ENCODE measurements around the gene SNRK. TPM values are rescaled to one million over a fixed set of nuclear protein-coding genes. Genes with fewer than 3 reads are reported as not detected.

The SNRK gene
- total RNA-seq, 1 donor from 2014 or later: 50.6 TPM

DNA sequence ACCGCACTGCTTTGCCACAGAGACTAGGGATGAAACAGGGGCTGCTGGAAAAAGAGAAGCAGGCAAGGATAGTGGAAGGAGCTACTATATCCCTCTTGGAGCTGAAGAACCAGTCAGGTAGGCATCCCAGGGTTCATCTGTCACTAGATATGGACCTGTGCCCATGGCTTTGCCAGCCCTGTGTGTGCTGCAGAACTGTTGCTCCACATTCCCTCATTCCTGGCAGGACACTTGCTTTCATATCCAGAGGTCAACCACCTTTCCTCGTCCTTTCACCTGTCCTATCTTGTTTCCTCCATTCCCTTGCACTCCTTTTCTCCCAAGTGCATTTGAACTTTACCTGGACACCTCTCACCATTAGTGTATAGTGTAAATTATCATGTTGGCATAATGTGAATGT lies 12.0 kb downstream of the SNRK start:
- H3K36me3 ChIP-seq (ENCODE audit: control insufficient read depth in 3 of 3, insufficient read depth in 3 of 3, low read length in 3 of 3): peaks cover 0 to 3% (median 0%) of the 10 kb centered on the region in 3 donors
- peak overlapping the region in 1 of 3 donors; percentile 26 for H3K4me3 ChIP-seq (ENCODE audit: low read length in 3 of 3)
- H3K9me3 ChIP-seq (ENCODE audit: control insufficient read depth in 3 of 3, low read length in 3 of 3): no peaks in the 10 kb centered on the region
- peaks cover 13 to 24% (median 24%) of the 10 kb centered on the region in 3 donors for H3K4me1 ChIP-seq (ENCODE audit: control insufficient read depth in 3 of 3, insufficient read depth in 3 of 3, low read length in 3 of 3)
- H3K27me3 ChIP-seq (ENCODE audit: control insufficient read depth in 3 of 3, insufficient read depth in 3 of 3, low read length in 3 of 3): no peaks in the 10 kb centered on the region
- no peak overlapping the region for H3K9ac ChIP-seq (ENCODE audit: low read depth in 1 of 3, low read length in 3 of 3)
- peak overlapping the region; percentile 4 for H3K27ac ChIP-seq (ENCODE audit: low read depth, low read length)

DNA sequence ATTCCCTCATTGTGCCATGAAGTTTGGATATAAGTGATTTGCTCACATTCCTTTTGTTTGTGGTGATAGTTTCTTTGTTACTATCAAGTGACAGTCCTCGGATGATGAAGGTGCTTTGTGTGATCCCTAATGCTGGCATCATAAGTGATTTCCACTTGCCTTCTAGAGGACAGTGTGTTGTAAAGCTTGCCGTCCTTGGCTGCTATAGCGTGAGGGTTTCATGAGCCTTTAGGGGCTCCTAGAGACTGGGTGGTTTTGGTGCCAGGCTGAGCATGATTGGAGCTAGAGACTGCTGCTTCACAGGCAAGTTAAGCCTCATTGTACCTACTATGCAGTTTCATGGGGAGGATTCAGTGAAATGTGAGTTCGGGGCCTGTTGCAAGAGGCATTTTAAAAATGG lies 12.4 kb downstream of the SNRK start:
- Histone ChIP-seq H3K9ac (ENCODE audit: low read depth in 1 of 3, low read length in 3 of 3) (no peak overlapping the region), H3K4me1 (ENCODE audit: control insufficient read depth in 3 of 3, insufficient read depth in 3 of 3, low read length in 3 of 3) (peaks cover 13 to 24% (median 24%) of the 10 kb centered on the region in 3 donors), H3K27me3 (ENCODE audit: control insufficient read depth in 3 of 3, insufficient read depth in 3 of 3, low read length in 3 of 3) (no peaks in the 10 kb centered on the region), H3K4me3 (ENCODE audit: low read length in 3 of 3) (no peak overlapping the region), H3K9me3 (ENCODE audit: control insufficient read depth in 3 of 3, low read length in 3 of 3) (no peaks in the 10 kb centered on the region), H3K36me3 (ENCODE audit: control insufficient read depth in 3 of 3, insufficient read depth in 3 of 3, low read length in 3 of 3) (peaks cover 0 to 7% (median 0%) of the 10 kb centered on the region in 3 donors), H3K27ac (ENCODE audit: low read depth, low read length) (peak overlapping the region; percentile 4)

DNA sequence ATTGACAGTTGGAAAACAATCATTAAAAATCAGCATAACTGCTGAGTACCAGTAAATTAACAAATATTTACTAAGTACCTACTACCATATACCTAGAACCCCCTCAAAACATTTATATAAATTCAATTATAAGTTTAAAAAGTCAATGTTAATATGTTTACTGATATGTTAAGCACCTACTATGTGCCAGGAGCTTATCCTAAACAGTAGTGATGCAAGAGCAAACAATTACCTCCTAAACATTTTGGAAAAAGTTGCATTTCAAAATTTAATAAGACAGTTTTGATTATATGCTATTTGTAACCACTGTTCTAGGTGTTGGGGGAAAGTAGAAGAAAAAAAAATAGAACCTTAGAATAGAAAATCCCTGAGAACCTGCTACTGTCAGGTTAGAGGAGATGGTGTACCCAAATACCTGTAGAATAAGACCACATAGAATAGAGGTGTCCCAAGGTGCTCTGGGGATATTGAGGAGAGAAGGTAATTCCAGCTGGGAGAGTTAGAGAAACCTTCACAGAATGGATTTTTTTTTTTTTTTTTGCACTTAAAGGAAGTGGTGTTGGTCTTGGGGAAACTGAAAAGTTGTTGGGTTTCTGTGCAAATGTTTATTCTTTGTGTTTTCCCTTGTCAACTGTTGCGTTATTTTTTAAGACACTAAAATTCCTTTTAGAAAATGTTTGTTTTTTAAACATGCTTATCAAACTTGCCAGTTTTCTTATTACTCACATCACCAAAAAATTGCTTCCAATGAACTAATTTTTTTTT lies 16.0 kb downstream of the SNRK start:
- Histone ChIP-seq H3K4me3 (ENCODE audit: low read length in 3 of 3) (no peak overlapping the region), H3K9me3 (ENCODE audit: control insufficient read depth in 3 of 3, low read length in 3 of 3) (no peaks in the 10 kb centered on the region), H3K27me3 (ENCODE audit: control insufficient read depth in 3 of 3, insufficient read depth in 3 of 3, low read length in 3 of 3) (no peaks in the 10 kb centered on the region), H3K9ac (ENCODE audit: low read depth in 1 of 3, low read length in 3 of 3) (no peak overlapping the region), H3K27ac (ENCODE audit: low read depth, low read length) (no peak overlapping the region), H3K4me1 (ENCODE audit: control insufficient read depth in 3 of 3, insufficient read depth in 3 of 3, low read length in 3 of 3) (peaks cover 13 to 20% (median 13%) of the 10 kb centered on the region in 3 donors), H3K36me3 (ENCODE audit: control insufficient read depth in 3 of 3, insufficient read depth in 3 of 3, low read length in 3 of 3) (peaks cover 0 to 18% (median 3%) of the 10 kb centered on the region in 3 donors)

DNA sequence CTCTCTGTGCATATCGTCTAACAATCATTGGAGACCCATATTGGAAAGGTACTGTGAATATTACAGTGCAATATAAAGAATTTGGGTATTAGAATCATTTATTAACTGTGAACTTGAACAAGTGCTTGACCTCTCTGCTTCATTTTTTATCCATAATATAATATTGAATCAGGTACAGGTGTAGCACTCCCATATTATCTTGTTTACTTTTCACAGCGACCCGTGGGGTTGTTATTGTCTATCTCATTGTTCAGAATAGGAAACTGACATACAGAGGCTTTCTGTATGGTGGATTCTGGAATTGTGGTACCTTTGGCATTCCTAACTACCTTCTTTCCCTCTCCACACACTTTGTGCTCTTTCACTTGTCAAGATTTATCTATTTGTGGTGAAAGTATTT lies 17.8 kb downstream of the SNRK start:
- Histone ChIP-seq H3K36me3 (ENCODE audit: control insufficient read depth in 3 of 3, insufficient read depth in 3 of 3, low read length in 3 of 3) (peaks cover 0 to 21% (median 3%) of the 10 kb centered on the region in 3 donors), H3K4me1 (ENCODE audit: control insufficient read depth in 3 of 3, insufficient read depth in 3 of 3, low read length in 3 of 3) (peaks cover 0 to 6% (median 0%) of the 10 kb centered on the region in 3 donors), H3K4me3 (ENCODE audit: low read length in 3 of 3) (no peak overlapping the region), H3K27me3 (ENCODE audit: control insufficient read depth in 3 of 3, insufficient read depth in 3 of 3, low read length in 3 of 3) (no peaks in the 10 kb centered on the region), H3K27ac (ENCODE audit: low read depth, low read length) (no peak overlapping the region), H3K9ac (ENCODE audit: low read depth in 1 of 3, low read length in 3 of 3) (no peak overlapping the region), H3K9me3 (ENCODE audit: control insufficient read depth in 3 of 3, low read length in 3 of 3) (peaks cover 0 to 3% (median 0%) of the 10 kb centered on the region in 3 donors)

DNA sequence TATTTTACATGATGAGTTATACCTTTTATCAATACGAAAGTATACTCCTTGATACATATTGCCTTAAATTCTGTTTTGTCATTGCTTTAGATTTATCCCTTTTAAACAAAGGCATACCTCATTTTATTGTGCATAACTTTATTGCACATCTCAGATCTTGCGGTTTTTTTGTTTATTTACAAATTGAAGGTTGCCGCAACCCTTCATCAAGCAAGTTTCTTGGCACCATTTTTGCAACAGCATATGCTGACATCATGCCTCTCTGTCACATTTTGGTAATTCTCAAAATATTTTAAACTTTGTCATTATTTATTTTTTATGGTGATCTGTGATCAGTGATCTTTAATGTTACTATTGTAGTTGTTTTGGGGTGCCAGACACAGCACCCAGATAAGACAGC lies 20.9 kb downstream of the SNRK start:
- H3K4me3 ChIP-seq (ENCODE audit: low read length in 3 of 3): no peak overlapping the region
- H3K27ac ChIP-seq (ENCODE audit: low read depth, low read length): no peak overlapping the region
- H3K4me1 ChIP-seq (ENCODE audit: control insufficient read depth in 3 of 3, insufficient read depth in 3 of 3, low read length in 3 of 3): peaks cover 0 to 6% (median 0%) of the 10 kb centered on the region in 3 donors
- no peaks in the 10 kb centered on the region for H3K27me3 ChIP-seq (ENCODE audit: control insufficient read depth in 3 of 3, insufficient read depth in 3 of 3, low read length in 3 of 3)
- no peak overlapping the region for H3K9ac ChIP-seq (ENCODE audit: low read depth in 1 of 3, low read length in 3 of 3)
- peaks cover 0 to 3% (median 0%) of the 10 kb centered on the region in 3 donors for H3K9me3 ChIP-seq (ENCODE audit: control insufficient read depth in 3 of 3, low read length in 3 of 3)
- H3K36me3 ChIP-seq (ENCODE audit: control insufficient read depth in 3 of 3, insufficient read depth in 3 of 3, low read length in 3 of 3): peaks cover 0 to 24% (median 3%) of the 10 kb centered on the region in 3 donors

DNA sequence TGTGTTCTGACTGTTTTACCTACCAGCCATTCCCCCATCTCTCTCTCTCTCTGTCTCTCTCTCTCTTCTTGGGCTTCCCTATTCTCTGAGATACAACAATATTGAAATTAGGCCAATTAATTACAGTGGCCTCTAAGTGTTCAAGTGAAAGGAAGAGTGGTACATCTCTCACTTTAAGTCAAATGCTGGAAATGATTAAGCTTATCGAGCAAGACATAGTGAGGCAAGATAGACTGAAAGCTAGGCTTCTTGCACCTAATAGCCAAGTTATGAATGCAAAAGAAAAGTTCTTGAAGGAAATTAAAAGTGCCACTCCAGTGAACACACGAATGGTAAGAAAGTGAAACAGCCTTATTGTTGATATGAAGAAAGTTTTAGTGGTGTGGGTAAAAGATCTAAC lies 21.3 kb downstream of the SNRK start:
- Histone ChIP-seq H3K36me3 (ENCODE audit: control insufficient read depth in 3 of 3, insufficient read depth in 3 of 3, low read length in 3 of 3) (peaks cover 0 to 24% (median 3%) of the 10 kb centered on the region in 3 donors), H3K27me3 (ENCODE audit: control insufficient read depth in 3 of 3, insufficient read depth in 3 of 3, low read length in 3 of 3) (no peaks in the 10 kb centered on the region), H3K27ac (ENCODE audit: low read depth, low read length) (no peak overlapping the region), H3K9ac (ENCODE audit: low read depth in 1 of 3, low read length in 3 of 3) (no peak overlapping the region), H3K9me3 (ENCODE audit: control insufficient read depth in 3 of 3, low read length in 3 of 3) (peaks cover 0 to 3% (median 0%) of the 10 kb centered on the region in 3 donors), H3K4me3 (ENCODE audit: low read length in 3 of 3) (no peak overlapping the region), H3K4me1 (ENCODE audit: control insufficient read depth in 3 of 3, insufficient read depth in 3 of 3, low read length in 3 of 3) (peaks cover 0 to 6% (median 0%) of the 10 kb centered on the region in 3 donors)

DNA sequence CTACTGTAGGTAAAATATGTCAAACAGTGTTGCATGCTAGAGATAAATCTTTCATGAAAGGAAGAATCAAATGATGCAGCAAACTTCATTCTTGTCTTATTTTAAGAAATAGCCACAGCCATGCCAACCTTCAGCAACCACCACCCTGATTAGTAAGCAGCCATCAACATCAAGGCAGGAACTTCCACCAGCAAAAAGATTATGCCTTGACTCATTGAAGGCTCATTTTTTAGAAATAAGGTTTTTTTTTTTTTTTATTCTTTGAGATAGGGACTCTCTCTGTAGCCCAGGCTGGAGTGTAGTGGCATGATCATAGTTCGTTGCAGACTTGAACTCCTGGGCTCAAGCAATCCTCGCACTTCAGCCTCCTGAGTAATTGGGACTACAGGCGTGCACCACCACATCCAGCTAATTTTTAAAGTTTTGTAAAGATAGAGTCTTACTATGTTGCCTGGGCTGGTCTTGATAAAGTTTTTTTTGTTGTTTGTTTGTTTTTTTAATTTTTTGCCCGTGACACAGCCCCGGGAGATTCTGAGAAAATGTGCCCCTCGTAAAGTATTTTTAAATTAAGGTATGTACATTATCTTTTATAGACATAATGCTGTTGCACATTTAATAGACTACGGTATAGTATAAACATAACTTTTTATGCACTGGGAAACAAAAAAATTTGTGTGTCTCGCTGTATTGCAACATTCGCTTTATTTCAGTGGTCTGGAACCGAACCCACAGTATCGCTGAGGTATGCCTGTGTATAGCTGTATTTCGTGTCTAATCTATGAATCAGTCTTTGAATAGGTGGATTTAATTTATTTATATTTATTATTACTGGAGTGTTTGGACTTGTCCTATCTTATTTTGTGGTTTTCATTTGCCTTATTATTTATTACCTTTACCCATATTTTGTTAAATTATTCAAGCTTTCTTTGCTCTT lies 23.3 kb downstream of the SNRK start:
- Histone ChIP-seq H3K36me3 (ENCODE audit: control insufficient read depth in 3 of 3, insufficient read depth in 3 of 3, low read length in 3 of 3) (peaks cover 0 to 10% (median 0%) of the 10 kb centered on the region in 3 donors), H3K4me1 (ENCODE audit: control insufficient read depth in 3 of 3, insufficient read depth in 3 of 3, low read length in 3 of 3) (peaks cover 0 to 6% (median 0%) of the 10 kb centered on the region in 3 donors)

DNA sequence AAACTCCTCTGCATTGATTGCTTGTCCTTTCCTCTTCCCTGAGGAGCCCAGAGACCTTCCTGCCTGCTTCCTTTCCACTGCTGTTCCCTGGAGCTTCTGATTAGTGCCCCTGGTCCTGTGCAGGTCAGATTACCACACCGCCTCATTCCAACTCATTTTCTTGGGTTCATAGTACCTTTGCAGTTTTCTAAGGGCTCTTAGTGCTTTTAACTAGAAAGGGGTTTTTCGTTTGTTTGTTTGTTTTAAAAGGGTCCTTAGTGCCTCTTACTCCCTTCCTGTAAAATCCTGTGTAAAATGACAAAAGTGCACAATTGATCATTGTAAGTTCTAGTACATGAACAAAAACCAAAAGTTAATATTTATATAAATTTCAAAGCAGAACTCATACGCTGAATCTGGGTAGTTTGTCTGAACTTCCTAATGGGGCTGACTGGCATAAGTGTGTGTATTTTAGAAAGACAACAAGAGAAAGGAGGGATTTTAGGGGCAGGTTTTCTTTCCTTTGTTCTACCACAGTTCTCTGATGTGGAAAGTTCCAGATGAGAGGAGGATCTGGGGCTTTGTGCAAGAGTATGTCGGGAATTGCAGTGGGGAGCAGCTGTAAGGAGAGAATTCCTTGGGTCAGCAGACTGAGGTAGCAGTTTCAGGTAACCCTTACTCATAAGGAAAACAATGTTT lies 30.6 kb downstream of the SNRK start:
- Histone ChIP-seq H3K27me3 (ENCODE audit: control insufficient read depth in 3 of 3, insufficient read depth in 3 of 3, low read length in 3 of 3) (no peaks in the 10 kb centered on the region), H3K9me3 (ENCODE audit: control insufficient read depth in 3 of 3, low read length in 3 of 3) (no peaks in the 10 kb centered on the region), H3K27ac (ENCODE audit: low read depth, low read length) (peak overlapping the region; percentile 73), H3K4me1 (ENCODE audit: control insufficient read depth in 3 of 3, insufficient read depth in 3 of 3, low read length in 3 of 3) (peaks cover 15 to 26% (median 25%) of the 10 kb centered on the region in 3 donors), H3K36me3 (ENCODE audit: control insufficient read depth in 3 of 3, insufficient read depth in 3 of 3, low read length in 3 of 3) (no peaks in the 10 kb centered on the region), H3K9ac (ENCODE audit: low read depth in 1 of 3, low read length in 3 of 3) (peak overlapping the region in 1 of 3 donors; percentile 33), H3K4me3 (ENCODE audit: low read length in 3 of 3) (no peak overlapping the region)

More for the DNA sequence above, 23.3 kb downstream of the SNRK start:
- H3K9ac ChIP-seq (ENCODE audit: low read depth in 1 of 3, low read length in 3 of 3): no peak overlapping the region
- no peak overlapping the region for H3K27ac ChIP-seq (ENCODE audit: low read depth, low read length)
- peaks cover 0 to 3% (median 0%) of the 10 kb centered on the region in 3 donors for H3K9me3 ChIP-seq (ENCODE audit: control insufficient read depth in 3 of 3, low read length in 3 of 3)
- no peaks in the 10 kb centered on the region for H3K27me3 ChIP-seq (ENCODE audit: control insufficient read depth in 3 of 3, insufficient read depth in 3 of 3, low read length in 3 of 3)
- H3K4me3 ChIP-seq (ENCODE audit: low read length in 3 of 3): no peak overlapping the region

DNA sequence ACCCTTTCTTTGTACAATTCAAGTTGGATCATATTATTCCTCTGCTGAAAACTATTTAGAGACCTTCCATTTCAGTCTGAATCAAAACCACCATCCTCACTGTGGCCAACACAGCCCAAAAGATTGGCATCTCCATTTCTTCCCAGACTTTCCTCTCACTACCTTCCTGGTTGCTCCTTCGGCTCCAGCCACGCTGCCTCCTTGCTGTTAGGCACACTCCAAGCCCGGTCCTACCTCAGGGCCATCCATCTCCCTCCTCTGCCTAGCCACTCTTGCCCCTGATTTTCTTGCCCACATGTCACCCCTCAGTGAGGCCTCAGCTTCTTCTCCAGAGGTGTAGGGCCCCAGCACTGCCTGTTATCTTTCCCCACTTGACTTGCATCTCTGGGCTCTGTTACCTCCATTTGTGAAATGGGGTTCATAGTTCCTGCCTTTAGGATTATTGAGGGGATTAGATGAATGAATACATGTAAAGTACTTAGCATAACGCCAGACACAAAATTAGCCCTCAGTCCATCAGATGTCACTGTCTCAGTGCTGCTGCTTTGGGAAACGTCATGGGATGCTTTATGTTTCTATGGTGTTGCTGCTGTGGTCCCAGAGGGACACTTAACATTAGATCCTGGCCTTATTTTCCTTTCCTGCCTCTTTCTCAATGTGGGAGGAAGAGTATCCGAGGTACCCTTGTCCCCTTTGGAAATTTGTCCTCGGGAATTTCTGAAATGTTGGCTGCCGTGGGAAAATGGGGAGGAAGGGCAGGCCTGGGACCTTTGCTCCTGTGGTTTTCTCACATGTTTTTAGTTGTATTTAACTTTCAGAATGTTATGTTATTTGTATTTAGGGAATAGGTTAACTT lies 31.3 kb downstream of the SNRK start:
- Histone ChIP-seq H3K9ac (ENCODE audit: low read depth in 1 of 3, low read length in 3 of 3) (peak overlapping the region in 2 of 3 donors; percentile 15 to 33), H3K9me3 (ENCODE audit: control insufficient read depth in 3 of 3, low read length in 3 of 3) (no peaks in the 10 kb centered on the region), H3K36me3 (ENCODE audit: control insufficient read depth in 3 of 3, insufficient read depth in 3 of 3, low read length in 3 of 3) (no peaks in the 10 kb centered on the region), H3K27me3 (ENCODE audit: control insufficient read depth in 3 of 3, insufficient read depth in 3 of 3, low read length in 3 of 3) (no peaks in the 10 kb centered on the region), H3K4me1 (ENCODE audit: control insufficient read depth in 3 of 3, insufficient read depth in 3 of 3, low read length in 3 of 3) (peaks cover 15 to 26% (median 25%) of the 10 kb centered on the region in 3 donors), H3K27ac (ENCODE audit: low read depth, low read length) (peak overlapping the region; percentile 73), H3K4me3 (ENCODE audit: low read length in 3 of 3) (peak overlapping the region in 2 of 3 donors; percentile 10 to 29)
